Right cardiac atrium (tissue), 5 donors: ENCODE measurements around the gene NAT9. TPM values are rescaled to one million over a fixed set of nuclear protein-coding genes. Genes with fewer than 3 reads are reported as not detected.
A peak's percentile ranks its signal among the peaks of the same experiment; 100 is the strongest.

ENCODE experiments used
- ATAC-seq, 2 donors: fragments of 200-7000 bp; cut with Tn5 transposase; one replicate each; pipeline versions ENCODE4 v1.8.0 to v1.9.1; 2020; ENCODE audit warnings: moderate library complexity in 2 of 2, mild to moderate bottlenecking in 1 of 2
- DNase-seq, 3 donors: peaks; one replicate each; pipeline ENCODE4 v3.0.0-alpha.2; 2020
- H3K27ac ChIP-seq: one replicate; pipeline ENCODE4 v1.5.1; 2013; ENCODE audit warnings: mild to moderate bottlenecking, low read length, control low read depth, moderate library complexity
- H3K27me3 ChIP-seq: one replicate; pipeline ENCODE4 v1.6.1; 2013; ENCODE audit not compliant: control insufficient read depth, insufficient read depth
- H3K4me1 ChIP-seq: one replicate; pipeline ENCODE4 v1.6.1; 2013; ENCODE audit warnings: low read length; ENCODE audit not compliant: control insufficient read depth, insufficient read depth
- H3K4me3 ChIP-seq: one replicate; pipeline ENCODE4 v1.5.1; 2013; ENCODE audit warnings: low read length, control low read depth
- H3K9me3 ChIP-seq: one replicate; pipeline ENCODE4 v1.6.1; 2013; ENCODE audit warnings: low read length; ENCODE audit not compliant: control insufficient read depth
- WGBS: extraction: QIAGEN DNeasy Blood & Tissue Kit; methylation state at CpG from one replicate; pipeline ENCODE4 v1.1.7; 2013; 5-methylcytosine and 5-hydroxymethylcytosine counted together
- intact Hi-C, 4 donors: fragments of 100-400 bp; cut with DNase I; formaldehyde crosslinking; loops; one replicate each; pipeline versions ENCODE4 v1.11.0 to v1.14.0; 2022 to 2023
- polyA plus RNA-seq: library from polyadenylated mRNA; stranded (reverse); fragments of 200-250 nt; gene quantifications from one replicate; pipeline ENCODE4 v1.2.3, GENCODE V29; 2013
- total RNA-seq, 4 donors: library from RNA; stranded (reverse); fragmentation: NEBNext Ultra II Directional; extraction: Animal tissue kit (Norgen Biotek cat#: 25700); gene quantifications; one replicate each; pipeline ENCODE4 v1.2.1, GENCODE V29; 2021
- donor health status: healthy with polysubstance abuse.
- donor health status: DM: no; HTN: yes; CAD: no.
- donor health status: DM: no; HTN: no; CAD: no.
- donor health status: DM: no; HTN: yes; CAD: no; lungs with severe emphysema.
- donor health status: DM: yes; HTN: yes; CAD: no.

The NAT9 gene
- total and polyA plus RNA-seq, 5 donors: 16.8 to 31.1 (median 24.3) TPM

- intact Hi-C loops: no loop called here
- WGBS: 79% methylated on average over 8 of the region's 8 CpGs
- peaks cover 2% of the 10 kb centered on the region for H3K4me1 ChIP-seq
- ATAC-seq (no peak), DNase-seq (no peak)
- H3K27me3 ChIP-seq: no peaks in the 10 kb centered on the region
- H3K9me3 ChIP-seq: no peaks in the 10 kb centered on the region
- H3K27ac ChIP-seq: no peak overlapping the region
- H3K4me3 ChIP-seq: no peak overlapping the region
Measured at GRCh38 chr17:74779501-74779900, 3.4 kb upstream of the NAT9 start.

- Histone ChIP-seq H3K27me3 (no peaks in the 10 kb centered on the region), H3K4me3 (no peak overlapping the region), H3K4me1 (peaks cover 2% of the 10 kb centered on the region), H3K9me3 (no peaks in the 10 kb centered on the region), H3K27ac (no peak overlapping the region)
- intact Hi-C loops: no loop called here
- ATAC-seq: no peak
- WGBS: 59% methylated on average over 5 of the region's 5 CpGs
- DNase-seq: no peak
Measured at GRCh38 chr17:74778960-74779359, 2.8 kb upstream of the NAT9 start.

GRCh38 chr17:74777901-74778515 lies 1.9 kb upstream of the NAT9 start:
- ATAC-seq (no peak), DNase-seq (no peak)
- H3K4me3 ChIP-seq: no peak overlapping the region
- H3K27ac ChIP-seq: no peak overlapping the region
- H3K4me1 ChIP-seq: peaks cover 5% of the 10 kb centered on the region
- H3K27me3 ChIP-seq: no peaks in the 10 kb centered on the region
- WGBS: 80% methylated on average over 6 of the region's 6 CpGs
- no peaks in the 10 kb centered on the region for H3K9me3 ChIP-seq
- intact Hi-C loops: no loop called here

GRCh38 chr17:74776990-74777389 lies 845 bp upstream of the NAT9 start:
- 28% methylated on average over 10 of the region's 10 CpGs for WGBS
- Histone ChIP-seq H3K9me3 (no peaks in the 10 kb centered on the region), H3K4me1 (peaks cover 5% of the 10 kb centered on the region), H3K27ac (no peak overlapping the region), H3K4me3 (peak overlapping the region; percentile 64), H3K27me3 (no peaks in the 10 kb centered on the region)
- ATAC-seq (no peak), DNase-seq (no peak)
- intact Hi-C loops: no loop called here

- no peaks in the 10 kb centered on the region for H3K27me3 ChIP-seq
- H3K4me1 ChIP-seq: peaks cover 5% of the 10 kb centered on the region
- peak overlapping the region; percentile 67 for H3K4me3 ChIP-seq
- H3K27ac ChIP-seq: no peak overlapping the region
- H3K9me3 ChIP-seq: no peaks in the 10 kb centered on the region
- DNase-seq (no peak), ATAC-seq (no peak)
- 38% methylated on average over 12 of the region's 12 CpGs for WGBS
- intact Hi-C loops: no loop called here
Measured at GRCh38 chr17:74775409-74776043, 619 bp downstream of the NAT9 start.

GRCh38 chr17:74773871-74774286 lies 2.3 kb downstream of the NAT9 start:
- Histone ChIP-seq H3K4me3 (no peak overlapping the region), H3K4me1 (peaks cover 5% of the 10 kb centered on the region), H3K27me3 (no peaks in the 10 kb centered on the region), H3K9me3 (no peaks in the 10 kb centered on the region), H3K27ac (no peak overlapping the region)
- no peak for DNase-seq
- no peak for ATAC-seq
- 54% methylated on average over 6 of the region's 6 CpGs for WGBS
- intact Hi-C loops: no loop called here

GRCh38 chr17:74773414-74773813 lies 2.7 kb downstream of the NAT9 start:
- Histone ChIP-seq H3K4me3 (no peak overlapping the region), H3K4me1 (peaks cover 5% of the 10 kb centered on the region), H3K9me3 (no peaks in the 10 kb centered on the region), H3K27me3 (no peaks in the 10 kb centered on the region), H3K27ac (no peak overlapping the region)
- intact Hi-C loops: no loop called here
- ATAC-seq (no peak), DNase-seq (no peak)
- WGBS: 76% methylated on average over 6 of the region's 6 CpGs

- no peak for ATAC-seq
- intact Hi-C loops: no loop called here
- H3K4me3 ChIP-seq: no peak overlapping the region
- no peaks in the 10 kb centered on the region for H3K9me3 ChIP-seq
- no peaks in the 10 kb centered on the region for H3K27me3 ChIP-seq
- H3K27ac ChIP-seq: no peak overlapping the region
- H3K4me1 ChIP-seq: peaks cover 5% of the 10 kb centered on the region
- no peak for DNase-seq
- 92% methylated on average over 13 of the region's 13 CpGs for WGBS
Measured at GRCh38 chr17:74772053-74772452, 4.1 kb downstream of the NAT9 start.

- intact Hi-C loops: loop anchor here in 1 of 4 donors (2.0 kb wide), 1 partner anchor 27 kb away; no protein-coding TSS in a partner anchor
- Histone ChIP-seq H3K4me1 (peaks cover 5% of the 10 kb centered on the region), H3K27ac (no peak overlapping the region), H3K27me3 (no peaks in the 10 kb centered on the region), H3K9me3 (no peaks in the 10 kb centered on the region), H3K4me3 (no peak overlapping the region)
- no peak for ATAC-seq
- 81% methylated on average over 9 of the region's 9 CpGs for WGBS
- no peak for DNase-seq
Measured at GRCh38 chr17:74771319-74771914, 4.7 kb downstream of the NAT9 start.

- DNase-seq (peak; percentile 53 to 84 (median 81)), ATAC-seq (peak; percentile 50 to 63)
- no peak overlapping the region for H3K27ac ChIP-seq
- WGBS: 61% methylated on average over 16 of the region's 16 CpGs
- H3K4me1 ChIP-seq: peaks cover 5% of the 10 kb centered on the region
- no peaks in the 10 kb centered on the region for H3K27me3 ChIP-seq
- intact Hi-C loops: loop anchor here in 1 of 4 donors (2.0 kb wide), 1 partner anchor 26 kb away; no protein-coding TSS in a partner anchor
- H3K4me3 ChIP-seq: no peak overlapping the region
- H3K9me3 ChIP-seq: no peaks in the 10 kb centered on the region
Measured at GRCh38 chr17:74770498-74771318, 5.4 kb downstream of the NAT9 start.
